ENCODE measurements around the gene PMM1. TPM values are rescaled to one million over a fixed set of nuclear protein-coding genes. Genes with fewer than 3 reads are reported as not detected.
A peak's percentile ranks its signal among the peaks of the same experiment; 100 is the strongest.

The PMM1 gene
- total RNA-seq, 2 donors from 2014 or later = 49.3 to 53.2 TPM

- peak within 1 kb of the TSS; percentile 56 for H3K27ac ChIP-seq
- intact Hi-C loops (cut with DNase I) = loop anchor here (5.0 kb wide), 1 partner anchor 53 kb away; no protein-coding TSS in a partner anchor
- no peaks in the 10 kb centered on the region for H3K27me3 ChIP-seq
- H3K4me1 ChIP-seq = no peaks in the 10 kb centered on the region
- H3K4me3 ChIP-seq = peak within 1 kb of the TSS; percentile 58
- no peaks in the 10 kb centered on the region for H3K9me3 ChIP-seq
- H3K9ac ChIP-seq (ENCODE audit: low read depth in 2 of 2, low read length in 2 of 2) = peak within 1 kb of the TSS; percentile 59 to 89
- DNase-seq = peak; percentile 99
- TF ChIP-seq CTCF (IDR thresholded peaks at IDR 0.05) = peak; percentile 62
- H3K36me3 ChIP-seq = no peaks in the 10 kb centered on the region
These were observed 45.6 kb downstream of the PMM1 start, which contains the start of gene POLR3H for GRCh38 chr22:41543854-41544670. Gene POLR3H (minus strand): TSS chr22:41544470. CDS start chr22:41544101, 369 bp downstream.

GRCh38 chr22:41542224-41542623, 47.4 kb downstream of the PMM1 start:
- Histone ChIP-seq H3K27me3 (no peaks in the 10 kb centered on the region), H3K9me3 (no peaks in the 10 kb centered on the region), H3K36me3 (no peaks in the 10 kb centered on the region), H3K9ac (ENCODE audit: low read depth in 2 of 2, low read length in 2 of 2) (no peak overlapping the region), H3K27ac (no peak overlapping the region), H3K4me1 (no peaks in the 10 kb centered on the region), H3K4me3 (no peak overlapping the region)
- no peak for TF ChIP-seq CTCF (IDR thresholded peaks at IDR 0.05)
- intact Hi-C loops (cut with DNase I) = loop anchor here (5.0 kb wide), 1 partner anchor 55 kb away; no protein-coding TSS in a partner anchor
- no peak for DNase-seq

GRCh38 chr22:41541484-41541883, 48.2 kb downstream of the PMM1 start:
- no peak overlapping the region for H3K27ac ChIP-seq

GRCh38 chr22:41540365-41540764, 49.3 kb downstream of the PMM1 start:
- Histone ChIP-seq H3K36me3 (no peaks in the 10 kb centered on the region), H3K4me1 (no peaks in the 10 kb centered on the region), H3K9ac (ENCODE audit: low read depth in 2 of 2, low read length in 2 of 2) (no peak overlapping the region), H3K9me3 (no peaks in the 10 kb centered on the region), H3K4me3 (no peak overlapping the region), H3K27me3 (no peaks in the 10 kb centered on the region), H3K27ac (no peak overlapping the region)
- intact Hi-C loops (cut with DNase I) = loop anchor here (5.0 kb wide), 1 partner anchor 57 kb away; no protein-coding TSS in a partner anchor
- TF ChIP-seq CTCF (IDR thresholded peaks at IDR 0.05) = no peak
- DNase-seq = no peak

More at GRCh38 chr22:41541484-41541883, 48.2 kb downstream of the PMM1 start:
- no peaks in the 10 kb centered on the region for H3K9me3 ChIP-seq
- no peak for TF ChIP-seq CTCF (IDR thresholded peaks at IDR 0.05)
- H3K4me1 ChIP-seq = no peaks in the 10 kb centered on the region
- no peak overlapping the region for H3K9ac ChIP-seq (ENCODE audit: low read depth in 2 of 2, low read length in 2 of 2)
- no peaks in the 10 kb centered on the region for H3K36me3 ChIP-seq
- intact Hi-C loops (cut with DNase I) = loop anchor here (5.0 kb wide), 1 partner anchor 56 kb away; no protein-coding TSS in a partner anchor
- no peak for DNase-seq
- no peak overlapping the region for H3K4me3 ChIP-seq
- H3K27me3 ChIP-seq = no peaks in the 10 kb centered on the region

- no peaks in the 10 kb centered on the region for H3K4me1 ChIP-seq
- no peaks in the 10 kb centered on the region for H3K27me3 ChIP-seq
- no peaks in the 10 kb centered on the region for H3K36me3 ChIP-seq
- H3K9ac ChIP-seq (ENCODE audit: low read depth in 2 of 2, low read length in 2 of 2) = no peak overlapping the region
- no peak overlapping the region for H3K4me3 ChIP-seq
- no peak for TF ChIP-seq CTCF (IDR thresholded peaks at IDR 0.05)
- no peak overlapping the region for H3K27ac ChIP-seq
- no peaks in the 10 kb centered on the region for H3K9me3 ChIP-seq
- no peak for DNase-seq
- intact Hi-C loops (cut with DNase I) = loop anchor here (5.0 kb wide), 1 partner anchor 57 kb away; no protein-coding TSS in a partner anchor
These were observed 49.7 kb downstream of the PMM1 start for GRCh38 chr22:41540006-41540315.
